Stimulated activated CD8-positive, alpha-beta memory T cell treated with anti-CD3 and anti-CD28 coated beads, Interleukin-7, amount 100 ng/mL, for 48 hours (primary cell): ENCODE measurements around the gene ENKUR.
A peak's percentile ranks its signal among the peaks of the same experiment; 100 is the strongest.

Source experiments
- DNase-seq, 2 donors: peaks; one replicate each; pipeline ENCODE4 v3.0.0-alpha.2; 2020; ENCODE audit warnings: low read depth in 1 of 2; ENCODE audit errors: extremely low read depth in 1 of 2

Gene ENKUR

DNA sequence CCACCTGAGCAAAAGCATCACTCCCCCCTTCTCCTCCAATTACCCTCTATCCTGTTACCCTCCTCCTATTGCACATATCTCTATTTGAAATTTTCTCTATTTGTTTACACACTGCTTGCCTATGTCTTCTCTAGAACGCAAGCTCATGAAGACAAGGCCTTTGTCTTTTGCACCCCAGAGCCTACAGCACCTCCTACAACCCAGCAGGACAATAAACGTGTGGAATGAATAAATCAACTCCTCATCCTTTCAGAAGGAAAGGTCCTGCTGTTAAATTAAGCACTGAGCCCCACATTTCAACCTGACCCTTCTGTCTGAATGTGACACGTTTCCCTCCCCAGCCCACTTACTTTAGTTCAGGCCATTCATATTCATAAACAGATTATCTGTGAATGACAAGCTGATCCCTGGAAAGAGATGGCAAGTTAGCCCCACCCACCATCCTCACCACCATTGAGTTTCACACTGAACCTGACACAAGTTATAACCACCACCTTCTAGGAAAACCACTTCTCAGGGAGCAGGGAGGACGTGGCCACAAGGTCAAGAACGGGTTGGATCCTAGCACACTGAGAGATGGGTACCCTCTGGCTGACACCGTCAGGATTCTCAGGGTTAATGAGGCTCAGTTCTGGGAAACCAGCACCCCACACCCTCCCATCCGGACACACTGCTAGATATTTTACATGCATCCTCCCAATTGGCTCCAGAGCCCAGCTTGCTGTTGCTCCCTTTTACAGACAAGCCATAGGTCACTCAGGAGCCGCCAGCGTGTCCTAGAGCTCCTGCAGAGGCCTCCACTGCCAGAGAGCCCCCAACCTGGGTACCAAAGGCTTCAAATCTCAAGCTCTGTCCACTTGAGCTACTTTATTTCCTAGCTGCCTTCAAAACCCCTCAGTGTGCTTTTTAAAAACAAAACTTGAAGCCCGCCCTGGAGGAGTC, 64.5 kb downstream of the ENKUR start:
- peak in 1 of 2 donors; percentile 28 for DNase-seq

DNA sequence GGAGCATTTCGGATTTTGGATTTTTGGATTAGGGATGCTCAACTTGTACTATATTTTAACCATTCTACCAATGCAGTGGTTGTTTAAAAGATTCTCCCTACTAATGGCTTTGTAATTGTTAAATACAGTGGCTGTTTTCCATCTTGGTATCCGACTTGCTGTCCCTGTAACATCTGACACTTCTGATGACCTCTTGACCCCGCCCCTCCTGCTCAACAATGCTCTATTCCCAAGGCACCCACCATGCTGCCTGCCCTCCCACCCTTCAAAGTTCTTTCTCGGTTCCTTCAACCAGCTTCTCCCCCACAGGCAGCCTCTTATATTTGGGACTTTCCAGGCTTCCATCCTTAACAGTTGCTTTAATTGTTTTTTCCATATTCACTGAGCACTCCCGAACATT, 65.5 kb downstream of the ENKUR start:
- no peak for DNase-seq

DNA sequence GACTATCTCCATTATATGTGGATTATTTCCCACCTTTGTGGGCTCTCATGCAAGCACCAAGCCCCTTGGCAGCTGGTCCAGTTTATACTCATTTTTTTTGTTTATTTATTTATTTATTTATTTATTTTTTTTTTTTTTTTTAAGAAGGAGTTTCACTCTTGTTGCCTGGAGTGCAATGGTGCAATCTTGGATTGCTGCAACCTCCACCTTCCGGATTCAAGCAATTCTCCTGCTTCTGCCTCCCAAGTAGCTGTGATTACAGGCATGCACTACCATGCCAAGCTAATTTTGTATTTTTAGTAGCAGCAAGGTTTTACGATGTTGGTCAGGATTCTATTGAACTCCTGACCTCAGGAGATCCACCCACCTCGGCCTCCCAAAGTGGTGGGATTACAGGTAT, 66.3 kb downstream of the ENKUR start:
- DNase-seq, result no peak

DNA sequence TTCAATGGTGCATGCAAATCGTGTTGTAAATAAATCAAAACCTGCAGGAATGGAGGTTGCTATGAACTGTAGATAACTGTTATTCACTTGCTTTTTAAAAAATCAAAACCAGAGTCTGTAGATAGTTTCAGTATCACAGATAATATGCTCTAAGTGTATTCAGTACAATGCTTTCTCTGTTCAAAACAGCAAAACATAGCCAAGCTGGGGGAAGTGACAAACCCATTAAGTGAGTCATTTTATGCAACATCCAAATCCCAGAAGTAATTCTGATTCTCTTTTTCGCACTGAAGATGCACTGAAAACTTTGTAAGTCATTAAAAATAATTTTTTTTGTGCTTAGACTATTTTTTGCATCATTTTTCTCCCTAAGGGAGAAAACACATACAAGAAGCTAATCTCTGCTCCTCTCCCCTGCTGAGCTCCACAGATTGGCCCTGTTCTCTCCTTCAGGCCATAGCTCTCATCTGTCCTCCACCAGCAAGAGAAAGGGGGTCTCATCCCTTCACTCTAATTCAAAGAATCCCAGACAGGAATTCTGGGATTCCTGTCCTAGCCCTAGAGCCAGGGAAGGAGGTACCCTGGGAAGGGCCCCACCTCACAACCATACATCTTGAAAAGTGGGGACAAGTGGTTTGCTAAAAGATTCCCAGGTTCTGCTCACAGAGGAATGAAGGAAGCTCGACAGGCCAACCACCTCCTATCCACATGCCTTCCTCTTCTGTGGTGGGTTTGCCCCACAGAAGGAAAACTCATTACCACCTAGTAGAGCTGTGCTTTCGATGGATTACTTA, 68.5 kb downstream of the ENKUR start:
- DNase-seq, result no peak

DNA sequence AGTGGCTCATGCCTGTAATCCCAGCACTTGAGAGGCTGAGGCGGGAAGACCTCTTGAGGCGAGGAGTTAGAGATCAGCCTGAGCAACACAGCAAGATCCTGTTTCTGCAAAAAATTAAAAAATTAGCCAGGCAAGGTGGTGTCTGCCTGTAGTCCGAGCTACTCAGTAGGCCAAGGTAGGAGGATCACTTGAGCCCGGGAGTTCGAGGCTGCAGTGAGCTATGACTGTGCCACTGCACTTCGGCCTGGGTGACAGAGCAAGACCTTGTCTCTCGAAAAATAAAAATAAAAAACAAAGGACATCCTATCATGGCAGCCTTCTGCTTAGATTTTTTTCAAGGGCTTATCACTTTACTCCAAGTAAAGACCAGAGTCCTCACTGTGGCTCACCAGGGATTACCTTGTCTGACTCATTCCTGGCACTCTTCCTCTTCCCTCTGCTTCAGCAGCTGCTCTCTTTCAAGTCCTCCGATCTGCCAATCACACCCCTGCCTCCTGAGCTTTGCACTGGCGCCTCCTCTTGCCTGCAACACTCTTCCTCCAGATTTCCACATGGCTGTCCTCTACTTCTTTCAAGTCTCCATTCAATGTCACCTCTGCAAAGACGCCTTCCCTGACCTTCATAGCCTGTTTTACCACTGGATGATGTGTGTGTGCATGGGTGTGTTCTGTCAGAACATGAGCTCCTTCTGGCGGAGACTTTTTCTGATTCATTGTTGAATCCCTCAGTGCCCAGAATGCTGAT, 71.3 kb downstream of the ENKUR start:
- no peak for DNase-seq

DNA sequence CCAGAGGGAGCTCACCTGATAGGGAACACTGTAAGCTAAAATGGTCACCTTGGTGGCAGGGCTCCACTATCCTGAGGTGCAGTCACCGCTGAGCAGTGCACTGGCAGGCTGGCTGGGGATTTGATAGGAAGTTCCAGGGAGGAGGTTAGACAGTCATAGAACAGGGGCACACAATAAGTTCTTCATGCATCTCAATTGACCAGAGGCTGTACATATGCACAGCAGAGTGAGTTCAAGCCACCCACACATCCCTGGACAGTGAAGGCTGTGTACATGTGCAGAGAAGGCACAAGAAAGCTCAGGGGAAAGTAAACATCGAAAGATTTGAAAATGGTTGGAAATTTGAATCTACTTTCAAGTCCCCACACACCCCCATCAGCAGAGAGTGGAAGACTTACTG, 77.4 kb downstream of the ENKUR start:
- no peak for DNase-seq

DNA sequence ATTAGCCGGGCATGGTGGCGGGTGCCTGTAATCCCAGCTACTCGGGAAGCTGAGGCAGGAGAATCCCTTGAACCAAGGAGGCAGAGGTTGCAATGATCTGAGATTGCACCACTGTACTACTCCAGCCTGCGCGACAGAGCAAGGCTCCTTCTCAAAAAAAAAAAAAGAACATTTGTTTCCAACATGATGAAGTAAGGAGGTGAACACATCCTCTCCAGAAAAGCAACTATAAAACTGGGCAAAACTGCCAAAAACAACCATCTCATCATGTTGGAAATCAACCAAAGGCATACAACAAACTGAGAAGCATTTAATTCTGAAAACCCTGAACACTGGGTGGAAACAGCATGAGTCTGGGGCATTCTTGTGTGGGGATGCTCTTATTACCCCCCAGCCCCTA, 77.9 kb downstream of the ENKUR start:
- DNase-seq, result no peak

DNA sequence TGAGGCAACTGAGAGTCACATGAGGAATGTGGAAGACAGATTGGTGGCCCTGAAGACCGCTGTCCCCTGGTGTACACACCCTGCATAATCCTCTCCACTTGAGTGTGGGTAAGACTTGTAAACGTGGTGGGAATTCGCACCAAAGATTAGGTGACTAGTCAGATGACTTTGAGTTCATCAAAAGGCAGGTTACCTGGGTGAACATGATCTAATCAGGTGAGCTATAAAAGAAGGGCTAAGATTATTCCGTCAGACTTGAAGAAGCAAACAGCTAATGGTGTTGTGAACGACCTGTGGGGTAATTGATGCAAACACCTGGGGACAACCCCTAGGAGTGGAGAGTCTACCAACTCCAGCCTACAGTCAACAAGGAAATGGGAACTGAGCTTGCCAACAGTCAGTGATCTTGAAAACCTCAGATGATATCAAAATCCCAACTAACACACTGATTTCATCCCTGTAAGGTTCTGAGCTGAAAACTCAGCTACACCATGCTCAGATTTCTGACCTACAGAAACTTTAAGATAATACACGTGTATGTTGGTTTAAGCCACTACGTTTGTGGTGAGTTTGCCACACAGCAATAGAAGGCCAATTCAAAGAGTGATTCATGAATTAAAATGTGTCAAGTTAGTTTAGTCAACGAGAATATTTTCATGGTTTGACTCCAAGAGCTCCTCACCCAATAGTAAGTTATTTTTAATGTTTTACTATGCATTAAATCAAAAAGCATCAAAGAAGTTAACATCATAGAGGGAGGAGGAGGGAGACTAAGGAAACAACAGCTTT, 80.3 kb downstream of the ENKUR start:
- no peak for DNase-seq
